Testis (tissue), 3 donors: ENCODE data around the gene APPL1. TPM values are rescaled to one million over a fixed set of nuclear protein-coding genes. Genes with fewer than 3 reads are reported as not detected.

Source experiments
- DNase-seq: peaks from one replicate; pipeline ENCODE4 v3.0.0-alpha.2; 2019
- H3K27ac ChIP-seq, 2 donors: fragments of 200-600 bp; sonication (generic); one replicate each; pipeline ENCODE4 v1.5.1; 2019
- H3K27me3 ChIP-seq: fragments of 200-600 bp; sonication (generic); one replicate; pipeline ENCODE4 v1.5.1; 2019
- H3K36me3 ChIP-seq: fragments of 200-600 bp; sonication (generic); one replicate; pipeline ENCODE4 v1.5.1; 2017; ENCODE audit warnings: low read depth; ENCODE audit errors: missing control alignments
- H3K4me1 ChIP-seq: fragments of 200-600 bp; sonication (generic); one replicate; pipeline ENCODE4 v1.5.1; 2019
- H3K4me3 ChIP-seq, 2 donors: fragments of 200-600 bp; sonication (generic); one replicate each; pipeline ENCODE4 v1.5.1; 2017 to 2019
- H3K9me3 ChIP-seq: fragments of 200-600 bp; sonication (generic); one replicate; pipeline ENCODE4 v1.5.1; 2017
- CTCF ChIP-seq, 3 experiments: fragments of 450-650 bp in 2 of 3; fragments of 200-600 bp in 1 of 3; sonication (generic) in 1 of 3; IDR thresholded peaks; one replicate each; pipeline ENCODE4 v1.5.1; 2016 to 2019; ENCODE audit warnings: antibody characterized with exemption in 3 of 3, mild to moderate bottlenecking in 2 of 3, moderate library complexity in 1 of 3
- POLR2A ChIP-seq: fragments of 450-650 bp; IDR thresholded peaks from one replicate; pipeline ENCODE4 v1.6.1; 2017; ENCODE audit warnings: antibody characterized with exemption, mild to moderate bottlenecking, moderate library complexity
- WGBS, 2 donors: methylation state at CpG; one replicate each; pipeline ENCODE4 v1.1.5; 2018; 5-methylcytosine and 5-hydroxymethylcytosine counted together
- intact Hi-C: fragments of 100-400 bp; cut with DNase I; formaldehyde crosslinking; loops from one replicate; pipeline ENCODE4 v1.15.1; 2023; ENCODE audit warnings: low total_unique reads
- polyA plus RNA-seq: library from polyadenylated mRNA; stranded (reverse); fragments of 350-450 nt; fragmentation: Illumina TruSeq; extraction: RNeasy Lipid Tissue Mini Kit (QIAGEN cat#74804); gene quantifications from one replicate; pipeline ENCODE4 v1.2.3, GENCODE V29; 2014; ENCODE audit warnings: low read depth, low replicate concordance; ENCODE audit not compliant: insufficient read depth
- total RNA-seq, 2 donors: library from RNA; depleted of rRNA; stranded (reverse); fragments of >200 nt; gene quantifications; one replicate each; pipeline ENCODE4 v1.2.3, GENCODE V29; 2016

Gene APPL1
- total and polyA plus RNA-seq, 3 donors from 2014 or later = 26.6 to 48.5 (median 47.4) TPM

- DNase-seq = no peak
- Histone ChIP-seq H3K36me3 (no peaks in the 10 kb centered on the region), H3K27me3 (no peaks in the 10 kb centered on the region), H3K9me3 (no peaks in the 10 kb centered on the region), H3K4me1 (peaks cover 10% of the 10 kb centered on the region), H3K27ac (no peak overlapping the region), H3K4me3 (no peak overlapping the region)
- intact Hi-C loops = no loop called here
- no peak for TF ChIP-seq POLR2A
- no peak for TF ChIP-seq CTCF (IDR thresholded peaks at IDR 0.05)
- WGBS, 2 donors = 85 to 91% methylated on average over 13 of the region's 13 CpGs
Observed at GRCh38 chr3:57234613-57235575, 7.4 kb downstream of the APPL1 start.

- TF ChIP-seq CTCF (IDR thresholded peaks at IDR 0.05) (no peak), POLR2A (no peak)
- intact Hi-C loops = no loop called here
- no peak overlapping the region for H3K4me3 ChIP-seq
- no peaks in the 10 kb centered on the region for H3K27me3 ChIP-seq
- no peak for DNase-seq
- WGBS, 2 donors = 78 to 88% methylated on average over 2 of the region's 2 CpGs
- H3K9me3 ChIP-seq = no peaks in the 10 kb centered on the region
- H3K27ac ChIP-seq = no peak overlapping the region
- no peaks in the 10 kb centered on the region for H3K36me3 ChIP-seq
- no peaks in the 10 kb centered on the region for H3K4me1 ChIP-seq
Observed at GRCh38 chr3:57244946-57245345, 17.4 kb downstream of the APPL1 start.

GRCh38 chr3:57252404-57252803, 24.9 kb downstream of the APPL1 start:
- Histone ChIP-seq H3K36me3 (no peaks in the 10 kb centered on the region), H3K9me3 (no peaks in the 10 kb centered on the region)
- 53 to 59% methylated on average over 1 of the region's 1 CpG for WGBS, 2 donors

GRCh38 chr3:57256844-57257243, 29.3 kb downstream of the APPL1 start:
- Histone ChIP-seq H3K27me3 (no peaks in the 10 kb centered on the region), H3K27ac (no peak overlapping the region), H3K4me3 (no peak overlapping the region), H3K9me3 (no peaks in the 10 kb centered on the region), H3K36me3 (peaks cover 2% of the 10 kb centered on the region), H3K4me1 (no peaks in the 10 kb centered on the region)
- WGBS, 2 donors = 62 to 71% methylated on average over 3 of the region's 3 CpGs
- TF ChIP-seq CTCF (IDR thresholded peaks at IDR 0.05) = no peak
- TF ChIP-seq POLR2A = no peak
- no peak for DNase-seq
- intact Hi-C loops = no loop called here

More at GRCh38 chr3:57252404-57252803, 24.9 kb downstream of the APPL1 start:
- Histone ChIP-seq H3K4me1 (no peaks in the 10 kb centered on the region), H3K27me3 (no peaks in the 10 kb centered on the region), H3K4me3 (no peak overlapping the region), H3K27ac (peak overlapping the region; percentile 0 to 33)
- DNase-seq = no peak
- TF ChIP-seq POLR2A = no peak
- intact Hi-C loops = no loop called here

- H3K27me3 ChIP-seq = no peaks in the 10 kb centered on the region
- H3K4me3 ChIP-seq = no peak overlapping the region
- peaks cover 2% of the 10 kb centered on the region for H3K36me3 ChIP-seq
- H3K9me3 ChIP-seq = no peaks in the 10 kb centered on the region
- no peak for TF ChIP-seq CTCF (IDR thresholded peaks at IDR 0.05)
- TF ChIP-seq POLR2A = no peak
- H3K27ac ChIP-seq = no peak overlapping the region
- intact Hi-C loops = no loop called here
- DNase-seq = no peak
- no peaks in the 10 kb centered on the region for H3K4me1 ChIP-seq
Observed at GRCh38 chr3:57257678-57258077, 30.1 kb downstream of the APPL1 start.
